ENCODE results near the gene INS. TPM values are rescaled to one million over a fixed set of nuclear protein-coding genes. Genes with fewer than 3 reads are reported as not detected.
"Not testable (repeated sequence)": the region's sequence is repeated elsewhere in the genome, so short reads cannot be mapped to it uniquely, and the experiment has no call there.

The INS gene
- total and polyA plus RNA-seq, 7 donors, result 0.65 to 2.8 TPM; not detected in 5

DNA sequence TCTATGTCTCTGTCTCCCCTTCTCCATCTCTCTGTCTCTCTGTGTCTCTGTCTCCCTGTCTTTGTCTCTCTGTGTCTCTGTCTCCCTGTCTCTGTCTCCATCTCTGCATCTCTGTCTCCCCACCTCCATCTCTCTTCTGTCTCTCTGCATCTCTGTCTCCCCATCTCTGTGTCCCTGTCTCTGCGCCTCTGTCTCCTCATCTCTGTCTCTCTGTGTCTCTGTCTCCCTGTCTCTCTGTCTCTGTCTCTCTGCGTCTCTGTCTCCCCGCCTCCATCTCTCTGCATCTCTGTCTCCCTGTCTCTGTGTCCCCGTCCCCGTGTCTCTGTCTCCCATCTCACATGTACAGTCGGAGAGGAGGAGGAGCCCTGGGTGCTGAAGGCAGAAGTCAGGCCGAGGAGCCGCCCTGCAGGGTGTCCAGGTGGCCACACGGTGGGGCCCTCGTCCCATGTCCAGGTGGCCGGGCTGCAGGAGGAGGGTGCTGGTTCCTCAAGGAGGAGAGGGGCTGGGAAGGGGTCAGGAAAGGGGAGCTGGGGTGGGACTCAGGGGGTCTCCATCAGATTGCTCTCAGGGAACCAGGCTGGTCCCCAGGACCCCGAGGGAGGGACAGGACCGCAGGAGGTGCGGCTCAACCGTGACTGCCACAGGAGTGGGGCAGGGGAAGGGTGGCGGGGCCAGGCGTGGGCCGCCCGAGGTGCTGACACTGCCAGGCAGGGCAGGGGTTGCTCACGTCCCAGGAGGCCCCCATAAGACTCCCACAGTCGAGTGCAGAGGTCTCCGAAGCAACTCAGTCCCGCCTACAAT is 36.2 kb upstream of the INS start:
- Histone ChIP-seq H3K4me3 (no peak overlapping the region), H3K4me1 (no peaks in the 10 kb centered on the region), H3K27ac (no peak overlapping the region), H3K27me3 (ENCODE audit: insufficient read depth in 3 of 3, low read length in 2 of 3) (peaks cover 0 to 30% (median 5%) of the 10 kb centered on the region in 3 donors), H3K9me3 (no peaks in the 10 kb centered on the region), H3K36me3 (ENCODE audit: insufficient read depth in 1 of 2, low read depth in 1 of 2) (no peaks in the 10 kb centered on the region)
- peak; percentile 62 to 79 for DNase-seq
- WGBS, 3 donors, result 37 to 40% (median 37%) methylated on average over 23 of the region's 23 CpGs
- TF ChIP-seq CTCF (IDR thresholded peaks at IDR 0.05), result peak; percentile 70
- intact Hi-C loops (cut with DNase I), result loop anchor here (1.0 to 10.0 kb wide), 4 partner anchors 108 to 335 kb away; partner anchors contain the start of genes C11orf21 (in 1 of the 2) and TSPAN32 (in 1 of the 2)
- ATAC-seq, result peak; percentile 68 to 79 (median 74)

DNA sequence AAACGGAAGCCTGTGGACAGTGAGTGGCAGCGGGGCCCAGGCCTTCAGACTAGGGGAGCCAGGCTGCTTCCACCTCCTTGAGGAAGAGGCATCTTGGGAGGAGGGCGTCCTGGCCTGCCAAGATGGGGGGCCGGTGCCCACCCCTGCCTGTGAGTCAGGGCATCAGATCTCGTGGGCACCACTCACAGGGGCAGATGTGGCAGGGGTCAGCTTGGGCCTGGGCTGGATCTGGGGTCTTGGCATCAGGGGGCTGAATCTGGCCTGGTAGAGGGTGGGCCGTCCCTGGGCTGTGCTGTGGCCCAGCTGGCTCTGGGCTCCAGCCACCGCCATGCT is 34.7 kb upstream of the INS start:
- Histone ChIP-seq H3K4me3 (no peak overlapping the region), H3K4me1 (no peaks in the 10 kb centered on the region), H3K27ac (no peak overlapping the region), H3K9me3 (no peaks in the 10 kb centered on the region), H3K36me3 (ENCODE audit: insufficient read depth in 1 of 2, low read depth in 1 of 2) (no peaks in the 10 kb centered on the region), H3K27me3 (ENCODE audit: insufficient read depth in 3 of 3, low read length in 2 of 3) (peaks cover 0 to 45% (median 8%) of the 10 kb centered on the region in 3 donors)
- 76 to 87% (median 84%) methylated on average over 6 to 7 of the region's 7 CpGs for WGBS, 3 donors
- no peak for TF ChIP-seq CTCF (IDR thresholded peaks at IDR 0.05)
- intact Hi-C loops (cut with DNase I), result loop anchor here (5.0 to 10.0 kb wide), 3 partner anchors 109 to 337 kb away; partner anchors contain the start of genes C11orf21 (in 1 of the 2) and TSPAN32 (in 1 of the 2)
- DNase-seq (no peak), ATAC-seq (no peak)

GRCh38 chr11:2194877-2195755 is 34.1 kb upstream of the INS start:
- H3K9me3 ChIP-seq, result no peaks in the 10 kb centered on the region
- H3K4me3 ChIP-seq, result no peak overlapping the region
- no peaks in the 10 kb centered on the region for H3K36me3 ChIP-seq (ENCODE audit: insufficient read depth in 1 of 2, low read depth in 1 of 2)
- 44 to 50% (median 46%) methylated on average over 24 of the region's 24 CpGs for WGBS, 3 donors
- H3K4me1 ChIP-seq, result no peaks in the 10 kb centered on the region
- ATAC-seq (no peak), DNase-seq (no peak)
- H3K27ac ChIP-seq, result no peak overlapping the region
- H3K27me3 ChIP-seq (ENCODE audit: insufficient read depth in 3 of 3, low read length in 2 of 3), result peaks cover 0 to 51% (median 10%) of the 10 kb centered on the region in 3 donors
- TF ChIP-seq CTCF (IDR thresholded peaks at IDR 0.05), result peak; percentile 60
- intact Hi-C loops (cut with DNase I), result loop anchor here (5.0 to 10.0 kb wide), 3 partner anchors 110 to 337 kb away; partner anchors contain the start of genes C11orf21 (in 1 of the 2) and TSPAN32 (in 1 of the 2)

DNA sequence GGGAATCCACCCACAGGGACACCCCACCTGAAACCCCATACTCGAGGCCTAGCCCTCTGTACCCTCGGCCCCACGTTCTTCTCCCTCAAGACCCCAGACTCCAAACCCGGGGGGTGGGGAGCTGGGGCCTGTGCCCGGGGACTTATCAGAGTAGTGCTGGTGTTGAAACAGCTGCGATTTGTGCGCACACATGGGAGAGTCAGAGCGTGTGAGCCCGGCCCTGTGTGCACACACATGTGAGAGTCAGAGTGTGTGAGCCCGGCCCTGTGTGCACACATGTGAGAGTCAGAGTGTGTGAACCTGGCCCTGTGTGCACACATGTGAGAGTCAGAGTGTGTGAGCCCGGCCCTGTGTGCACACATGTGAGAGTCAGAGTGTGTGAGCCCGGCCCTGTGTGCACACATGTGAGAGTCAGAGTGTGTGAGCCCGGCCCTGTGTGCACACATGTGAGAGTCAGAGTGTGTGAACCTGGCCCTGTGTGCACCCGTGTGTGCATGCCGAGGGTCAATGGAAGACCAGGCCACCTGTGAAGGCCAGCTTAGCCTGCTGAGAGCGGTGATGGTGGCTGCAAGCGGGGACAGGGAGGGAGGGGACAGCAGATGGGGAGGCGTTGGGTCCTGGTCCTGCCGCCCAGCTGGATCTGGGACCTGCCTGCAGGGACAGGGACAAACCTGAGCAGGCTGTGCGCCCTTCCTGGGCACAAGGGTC is 33.0 kb upstream of the INS start:
- ATAC-seq; H3K4me3 ChIP-seq; H3K36me3 ChIP-seq (ENCODE audit: insufficient read depth in 1 of 2, low read depth in 1 of 2); H3K9me3 ChIP-seq; DNase-seq; H3K4me1 ChIP-seq; H3K27ac ChIP-seq: not testable (repeated sequence)
- intact Hi-C loops (cut with DNase I), result loop anchor here in 1 of 2 donors (10.0 kb wide), 1 partner anchor 111 kb away; the partner anchor contains the start of genes C11orf21 and TSPAN32
- peaks cover 0 to 58% (median 10%) of the 10 kb centered on the region in 3 donors for H3K27me3 ChIP-seq (ENCODE audit: insufficient read depth in 3 of 3, low read length in 2 of 3)
- WGBS, 3 donors, result 61 to 70% (median 62%) methylated on average over 16 of the region's 20 CpGs

Measured in psoas muscle (tissue), 8 donors.